KMS-11 (cell line): ENCODE data around the gene RBM14.

Experiments
- H2AFZ ChIP-seq: fragments of 200-600 bp; sonication (generic); 2 replicates; pipeline ENCODE4 v1.6.1; 2016; ENCODE audit warnings: antibody characterized with exemption, mixed run types, low read depth
- H3K27ac ChIP-seq: fragments of 200-600 bp; sonication (generic); 2 replicates; pipeline ENCODE4 v1.6.1; 2016; ENCODE audit warnings: mild to moderate bottlenecking, mixed run types
- H3K27me3 ChIP-seq: fragments of 200-600 bp; sonication (generic); 2 replicates; pipeline ENCODE4 v1.6.1; 2017; ENCODE audit warnings: mild to moderate bottlenecking, low read depth, mixed run types, moderate library complexity; ENCODE audit not compliant: insufficient read depth
- H3K36me3 ChIP-seq: fragments of 200-600 bp; sonication (generic); 2 replicates; pipeline ENCODE4 v1.6.1; 2017; ENCODE audit warnings: mild to moderate bottlenecking, mixed run types; ENCODE audit not compliant: insufficient read depth
- H3K4me1 ChIP-seq: fragments of 200-600 bp; sonication (generic); 2 replicates; pipeline ENCODE4 v1.6.1; 2016; ENCODE audit warnings: mild to moderate bottlenecking, low read depth, mixed run types; ENCODE audit not compliant: poor library complexity, severe bottlenecking
- H3K4me2 ChIP-seq: fragments of 200-600 bp; sonication (generic); 2 replicates; pipeline ENCODE4 v1.7.0; 2016; ENCODE audit warnings: mild to moderate bottlenecking, mixed run types
- H3K4me3 ChIP-seq: fragments of 200-600 bp; sonication (generic); IDR thresholded peaks from 2 replicates; pipeline ENCODE4 v1.6.1; 2017; ENCODE audit warnings: low read depth, low read length, mixed read lengths; ENCODE audit not compliant: insufficient read depth
- H3K79me2 ChIP-seq: fragments of 200-600 bp; sonication (generic); 2 replicates; pipeline ENCODE4 v1.6.1; 2016; ENCODE audit warnings: low read depth, mixed run types; ENCODE audit not compliant: insufficient read depth
- H3K9ac ChIP-seq: fragments of 200-600 bp; sonication (generic); 2 replicates; pipeline ENCODE4 v1.6.1; 2016; ENCODE audit warnings: mild to moderate bottlenecking, mixed run types
- H4K20me1 ChIP-seq: fragments of 200-600 bp; sonication (generic); 2 replicates; pipeline ENCODE4 v1.6.1; 2016; ENCODE audit warnings: mild to moderate bottlenecking, mixed run types; ENCODE audit not compliant: insufficient read depth
- CTCF ChIP-seq: fragments of 200-600 bp; sonication (generic); conservative IDR thresholded peaks from 2 replicates; pipeline ENCODE4 v1.6.1; 2017; ENCODE audit warnings: low read depth, mild to moderate bottlenecking, antibody characterized with exemption, low read length, moderate library complexity, mixed read lengths

Gene RBM14

GRCh38 chr11:66631883-66632282 lies 15.5 kb downstream of the RBM14 start:
- H3K36me3 ChIP-seq, result peaks cover 12% of the 10 kb centered on the region; the same call in 1 of the 2 replicates
- peaks cover 99% of the 10 kb centered on the region for H3K79me2 ChIP-seq
- no peak overlapping the region for H3K9ac ChIP-seq
- H3K4me2 ChIP-seq, result no peak overlapping the region
- no peak for TF ChIP-seq CTCF
- peaks cover 10% of the 10 kb centered on the region for H3K4me1 ChIP-seq
- H3K4me3 ChIP-seq, result no peak overlapping the region
- H3K27ac ChIP-seq, result no peak overlapping the region
- H4K20me1 ChIP-seq, result 0 out of 2 replicates have a peak, but pooled peaks cover 9% of the 10 kb centered on the region
- no peak overlapping the region for H2AFZ ChIP-seq
- no peaks in the 10 kb centered on the region for H3K27me3 ChIP-seq

GRCh38 chr11:66632952-66633351 lies 16.5 kb downstream of the RBM14 start:
- Histone ChIP-seq H3K4me3 (no peak overlapping the region), H2AFZ (no peak overlapping the region), H3K36me3 (0 out of 2 replicates have a peak, but pooled peaks cover 12% of the 10 kb centered on the region), H3K27me3 (no peaks in the 10 kb centered on the region), H3K9ac (no peak overlapping the region), H3K4me2 (no peak overlapping the region), H3K79me2 (peaks cover 99% of the 10 kb centered on the region), H3K27ac (no peak overlapping the region), H3K4me1 (peaks cover 18% of the 10 kb centered on the region), H4K20me1 (no peaks in the 10 kb centered on the region)
- no peak for TF ChIP-seq CTCF

- H3K36me3 ChIP-seq, result peaks cover 14% of the 10 kb centered on the region; the same call in 1 of the 2 replicates
These were observed 20.0 kb downstream of the RBM14 start for GRCh38 chr11:66636411-66636810.

GRCh38 chr11:66637557-66638176 lies 21.2 kb downstream of the RBM14 start:
- Histone ChIP-seq H3K79me2 (peaks cover 94% of the 10 kb centered on the region), H3K4me3 (no peak overlapping the region), H3K27me3 (no peaks in the 10 kb centered on the region), H3K36me3 (peaks cover 18% of the 10 kb centered on the region; the same call in 1 of the 2 replicates), H3K9ac (peak overlapping the region; percentile 88), H3K4me2 (peak overlapping the region; percentile 79), H3K27ac (peak overlapping the region; percentile 80), H4K20me1 (peaks cover 31% of the 10 kb centered on the region), H3K4me1 (peaks cover 41% of the 10 kb centered on the region), H2AFZ (peak overlapping the region; percentile 34; the same call in 1 of the 2 replicates)
- no peak for TF ChIP-seq CTCF

More at GRCh38 chr11:66636411-66636810, 20.0 kb downstream of the RBM14 start:
- Histone ChIP-seq H3K4me1 (peaks cover 36% of the 10 kb centered on the region), H4K20me1 (peaks cover 19% of the 10 kb centered on the region), H2AFZ (no peak overlapping the region), H3K4me2 (no peak overlapping the region), H3K9ac (no peak overlapping the region), H3K27me3 (no peaks in the 10 kb centered on the region), H3K4me3 (no peak overlapping the region), H3K79me2 (peaks cover 94% of the 10 kb centered on the region), H3K27ac (no peak overlapping the region; the same call in 1 of the 2 replicates)
- TF ChIP-seq CTCF, result no peak
